Calu3 (cell line): Measurements from ENCODE around the gene PRSS56. TPM values are rescaled to one million over a fixed set of nuclear protein-coding genes. Genes with fewer than 3 reads are reported as not detected.

ENCODE experiments used
- BruUV-seq: library from RNA; stranded (reverse); fragments of 400-500 nt; replicated peaks from 2 replicates; lab custom pipeline; 2021; lab: Mats Ljungman, UMichigan
- CTCF ChIA-PET: fragments of 300-600 bp; sonication (Branson Sonifier 250); formaldehyde crosslinking; loops from one replicate; lab custom pipeline; 2022; ENCODE audit warnings: antibody characterized with exemption; lab: Charles Lee
- DNase-seq: peaks from one replicate; pipeline ENCODE4 v3.0.0; 2022
- H3K27ac Mint-ChIP-seq: one replicate; pipeline ENCODE4 v1.8.0; 2022; ENCODE audit warnings: mixed read lengths; ENCODE audit not compliant: unreplicated experiment
- H3K27me3 Mint-ChIP-seq: one replicate; pipeline ENCODE4 v1.8.0; 2022; ENCODE audit warnings: mixed read lengths; ENCODE audit not compliant: unreplicated experiment
- H3K36me3 Mint-ChIP-seq: one replicate; pipeline ENCODE4 v1.8.0; 2022; ENCODE audit warnings: mild to moderate bottlenecking, moderate library complexity, mixed read lengths; ENCODE audit not compliant: insufficient read depth, unreplicated experiment
- H3K4me1 Mint-ChIP-seq: one replicate; pipeline ENCODE4 v1.8.0; 2022; ENCODE audit warnings: mild to moderate bottlenecking, low read depth, mixed read lengths; ENCODE audit not compliant: unreplicated experiment
- H3K4me3 Mint-ChIP-seq: one replicate; pipeline ENCODE4 v1.8.0; 2022; ENCODE audit warnings: mild to moderate bottlenecking, low read depth, moderate library complexity, mixed read lengths; ENCODE audit not compliant: unreplicated experiment
- H3K9me3 Mint-ChIP-seq: one replicate; pipeline ENCODE4 v1.8.0; 2022; ENCODE audit warnings: low read depth, mixed read lengths; ENCODE audit not compliant: unreplicated experiment
- intact Hi-C: fragments of 100-400 bp; cut with micrococcal nuclease; formaldehyde crosslinking; loops from one replicate; pipeline ENCODE4 v1.10.0; 2022; ENCODE audit not compliant: unreplicated experiment
- total RNA-seq: library from RNA; stranded (reverse); gene quantifications from 2 replicates; pipeline ENCODE4 v1.2.3, GENCODE V29; 2022
- TF ChIP-seq, protein P1 (sequence below): fragments of 200-600 bp; IDR thresholded peaks from one replicate; pipeline ENCODE4 v1.8.0; 2022; ENCODE audit warnings: antibody characterized with exemption; ENCODE audit not compliant: unreplicated experiment

PRSS56 gene
- total RNA-seq, 1 experiment from 2014 or later: not detected

DNA sequence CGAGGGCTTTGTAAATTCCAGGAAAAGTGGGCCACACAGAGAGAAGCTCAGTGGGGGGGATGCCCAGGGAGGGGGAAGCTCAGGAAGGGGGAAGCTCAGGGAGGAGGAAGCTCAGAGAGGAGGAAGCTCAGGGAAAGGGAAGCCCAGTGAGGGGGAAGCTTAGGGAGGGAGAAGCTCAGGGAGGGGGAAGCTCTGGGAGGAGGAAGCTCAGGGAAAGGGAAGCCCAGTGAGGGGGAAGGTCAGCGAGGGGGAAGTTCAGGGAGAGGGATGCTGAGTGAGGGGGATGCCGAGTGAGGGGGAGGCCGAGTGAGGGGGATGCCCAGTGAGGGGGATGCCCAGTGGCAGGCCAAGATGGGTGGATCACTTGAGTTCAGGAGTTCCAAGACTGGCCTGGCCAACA is 18.5 kb downstream of the PRSS56 start:
- Mint-ChIP-seq H3K4me3 (no peak overlapping the region), H3K4me1 (no peaks in the 10 kb centered on the region), H3K9me3 (no peaks in the 10 kb centered on the region), H3K36me3 (peaks cover 12% of the 10 kb centered on the region), H3K27me3 (peaks cover 52% of the 10 kb centered on the region), H3K27ac (no peak overlapping the region)
- CTCF ChIA-PET: interaction anchor here (0.6 to 0.9 kb wide), 3 partner anchors 54 to 1382 kb away, joined by 3 to 10 read pairs (median 3); no protein-coding TSS in a partner anchor
- intact Hi-C loops: no loop called here
- DNase-seq: no peak
- TF ChIP-seq, protein P1, sequence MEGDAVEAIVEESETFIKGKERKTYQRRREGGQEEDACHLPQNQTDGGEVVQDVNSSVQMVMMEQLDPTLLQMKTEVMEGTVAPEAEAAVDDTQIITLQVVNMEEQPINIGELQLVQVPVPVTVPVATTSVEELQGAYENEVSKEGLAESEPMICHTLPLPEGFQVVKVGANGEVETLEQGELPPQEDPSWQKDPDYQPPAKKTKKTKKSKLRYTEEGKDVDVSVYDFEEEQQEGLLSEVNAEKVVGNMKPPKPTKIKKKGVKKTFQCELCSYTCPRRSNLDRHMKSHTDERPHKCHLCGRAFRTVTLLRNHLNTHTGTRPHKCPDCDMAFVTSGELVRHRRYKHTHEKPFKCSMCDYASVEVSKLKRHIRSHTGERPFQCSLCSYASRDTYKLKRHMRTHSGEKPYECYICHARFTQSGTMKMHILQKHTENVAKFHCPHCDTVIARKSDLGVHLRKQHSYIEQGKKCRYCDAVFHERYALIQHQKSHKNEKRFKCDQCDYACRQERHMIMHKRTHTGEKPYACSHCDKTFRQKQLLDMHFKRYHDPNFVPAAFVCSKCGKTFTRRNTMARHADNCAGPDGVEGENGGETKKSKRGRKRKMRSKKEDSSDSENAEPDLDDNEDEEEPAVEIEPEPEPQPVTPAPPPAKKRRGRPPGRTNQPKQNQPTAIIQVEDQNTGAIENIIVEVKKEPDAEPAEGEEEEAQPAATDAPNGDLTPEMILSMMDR: no peak
- no TSS peak for BruUV-seq

DNA sequence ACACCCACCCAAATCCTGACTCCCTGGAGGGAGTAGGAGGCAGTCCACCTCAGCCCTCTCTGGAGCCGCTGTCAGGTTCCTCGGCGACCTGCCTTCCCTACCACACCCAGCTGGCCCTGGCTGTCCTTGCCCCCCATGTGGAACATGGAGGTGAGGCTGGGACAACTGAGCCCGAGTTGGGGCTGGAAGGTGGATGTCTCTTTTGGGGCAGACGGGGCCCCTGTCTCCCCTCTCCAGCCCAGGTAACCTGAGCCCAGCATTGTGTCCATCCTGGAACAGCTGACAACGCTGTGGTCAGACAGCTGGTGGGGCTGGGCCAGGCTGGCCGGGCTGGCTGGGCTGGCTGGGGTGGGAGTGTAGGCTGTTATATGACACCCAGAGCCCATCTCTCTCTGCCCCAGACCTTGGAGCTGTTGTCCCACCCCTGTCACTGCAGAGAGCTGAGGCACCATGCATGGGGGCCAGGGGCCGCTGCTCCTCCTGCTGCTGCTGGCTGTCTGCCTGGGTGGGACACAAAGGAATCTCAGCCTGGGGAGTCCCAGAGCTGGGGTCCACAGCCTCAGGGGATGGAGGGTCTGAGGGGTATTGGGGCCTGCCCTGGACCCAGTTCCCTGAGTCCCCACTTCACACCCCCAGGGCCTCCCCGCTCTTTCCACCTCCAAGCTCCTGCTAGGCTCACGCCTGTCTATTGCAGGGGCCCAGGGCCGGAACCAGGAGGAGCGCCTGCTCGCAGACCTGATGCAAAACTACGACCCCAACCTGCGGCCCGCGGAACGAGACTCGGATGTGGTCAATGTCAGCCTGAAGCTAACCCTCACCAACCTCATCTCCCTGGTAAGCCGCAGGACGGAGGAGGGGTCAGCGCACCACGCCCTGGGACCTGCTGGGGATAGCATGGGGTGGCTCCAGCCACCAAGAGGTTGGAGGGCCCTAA is 19.4 kb downstream of the PRSS56 start, which contains the start of gene CHRNG:
TSS of gene CHRNG (plus strand) at position 395 of the 934 bp plus-strand sequence. CDS start at position 451, 56 bp downstream.
- no peak for DNase-seq
- intact Hi-C loops: no loop called here
- TF ChIP-seq, protein P1: no peak
- CTCF ChIA-PET: interaction anchor here (0.6 kb wide), 1 partner anchor 318 kb away, joined by 12 read pairs; no protein-coding TSS in a partner anchor
- H3K9me3 Mint-ChIP-seq: no peaks in the 10 kb centered on the region
- no peak within 1 kb of the TSS for H3K4me3 Mint-ChIP-seq
- H3K27me3 Mint-ChIP-seq: peaks cover 46% of the 10 kb centered on the region
- no TSS peak for BruUV-seq
- no peaks in the 10 kb centered on the region for H3K4me1 Mint-ChIP-seq
- peaks cover 12% of the 10 kb centered on the region for H3K36me3 Mint-ChIP-seq
- no peak within 1 kb of the TSS for H3K27ac Mint-ChIP-seq

GRCh38 chr2:232540441-232541041 is 20.4 kb downstream of the PRSS56 start:
- CTCF ChIA-PET: no interaction called here
- no peak for DNase-seq
- no peak overlapping the region for H3K27ac Mint-ChIP-seq
- intact Hi-C loops: no loop called here
- H3K9me3 Mint-ChIP-seq: no peaks in the 10 kb centered on the region
- no peak overlapping the region for H3K4me3 Mint-ChIP-seq
- peaks cover 12% of the 10 kb centered on the region for H3K36me3 Mint-ChIP-seq
- TF ChIP-seq, protein P1: no peak
- peaks cover 40% of the 10 kb centered on the region for H3K27me3 Mint-ChIP-seq
- H3K4me1 Mint-ChIP-seq: no peaks in the 10 kb centered on the region
- BruUV-seq: no TSS peak

DNA sequence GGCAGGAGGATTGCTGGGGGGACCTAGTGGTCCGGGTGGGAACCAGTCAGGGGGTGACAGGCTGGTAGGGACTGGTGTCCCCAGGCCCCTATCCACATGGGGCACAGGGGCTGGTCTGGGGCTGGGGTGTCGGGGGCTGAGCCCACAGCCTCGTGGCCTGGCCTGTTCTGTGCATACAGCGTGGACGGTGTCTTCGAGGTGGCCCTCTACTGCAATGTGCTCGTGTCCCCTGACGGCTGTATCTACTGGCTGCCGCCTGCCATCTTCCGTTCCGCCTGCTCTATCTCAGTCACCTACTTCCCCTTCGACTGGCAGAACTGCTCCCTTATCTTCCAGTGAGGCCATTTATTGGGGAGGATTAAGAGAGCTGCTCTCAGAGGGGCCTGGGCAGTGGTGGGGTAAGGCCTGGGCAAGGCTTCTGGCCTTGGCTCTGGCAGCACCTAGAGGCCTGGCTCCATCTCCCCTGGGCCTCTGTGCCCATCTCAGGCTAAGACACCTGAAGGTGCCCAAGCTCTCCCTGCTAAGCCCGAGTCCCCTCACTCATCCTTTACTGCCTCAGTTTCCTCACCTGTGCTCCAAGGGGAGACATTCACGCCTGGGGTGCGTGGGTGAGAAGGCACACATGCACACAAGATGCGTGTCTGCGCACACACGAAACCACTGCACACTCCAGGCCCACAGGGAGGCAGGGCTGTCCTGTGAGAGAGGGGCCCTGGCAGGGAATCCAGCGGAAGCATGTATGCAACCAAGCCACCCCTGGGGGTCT is 21.2 kb downstream of the PRSS56 start:
- TF ChIP-seq, protein P1: no peak
- CTCF ChIA-PET: no interaction called here
- no TSS peak for BruUV-seq
- H3K27me3 Mint-ChIP-seq: peaks cover 32% of the 10 kb centered on the region
- no peaks in the 10 kb centered on the region for H3K4me1 Mint-ChIP-seq
- no peak for DNase-seq
- peaks cover 16% of the 10 kb centered on the region for H3K36me3 Mint-ChIP-seq
- intact Hi-C loops: no loop called here
- H3K9me3 Mint-ChIP-seq: no peaks in the 10 kb centered on the region
- no peak overlapping the region for H3K27ac Mint-ChIP-seq
- H3K4me3 Mint-ChIP-seq: no peak overlapping the region
